NCI-H1092 (cell line): ENCODE measurements around the gene TLCD4.

ENCODE experiments used
- DNase-seq: peaks from one replicate; lab custom pipeline; 2025; lab: John Stamatoyannopoulos, UW

TLCD4 gene

GRCh38 chr1:95095833-95096217, 21.3 kb upstream of the TLCD4 start:
- no peak for DNase-seq

DNA sequence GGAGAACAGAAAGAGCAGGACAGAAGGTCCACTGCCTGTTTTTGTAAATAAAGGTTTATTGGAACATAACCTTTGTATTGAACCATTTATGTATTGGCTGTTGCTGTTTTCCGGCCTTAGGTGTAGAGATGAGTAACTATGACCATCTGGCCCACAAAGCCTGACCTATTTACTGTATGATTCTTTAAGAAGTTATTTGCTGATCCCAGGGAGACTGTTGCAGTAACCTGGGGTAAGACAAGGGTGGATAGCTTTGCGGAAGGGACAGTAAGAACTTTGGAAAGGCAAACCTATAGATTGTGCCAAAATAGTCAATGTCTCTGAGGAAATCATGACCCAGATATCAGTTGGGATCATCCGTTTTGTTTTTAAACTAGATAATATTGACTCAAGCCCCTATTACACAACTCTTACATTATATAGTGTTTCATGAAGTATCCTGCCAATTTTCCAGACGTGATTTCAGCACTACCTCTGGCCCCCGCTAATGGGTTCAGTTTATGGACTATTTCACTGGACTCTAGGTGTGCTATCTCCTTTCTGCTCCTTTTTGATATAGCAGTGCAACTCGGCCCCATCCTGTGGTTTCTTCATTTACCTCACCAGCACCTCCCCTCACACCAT, 20.8 kb upstream of the TLCD4 start:
- no peak for DNase-seq

DNA sequence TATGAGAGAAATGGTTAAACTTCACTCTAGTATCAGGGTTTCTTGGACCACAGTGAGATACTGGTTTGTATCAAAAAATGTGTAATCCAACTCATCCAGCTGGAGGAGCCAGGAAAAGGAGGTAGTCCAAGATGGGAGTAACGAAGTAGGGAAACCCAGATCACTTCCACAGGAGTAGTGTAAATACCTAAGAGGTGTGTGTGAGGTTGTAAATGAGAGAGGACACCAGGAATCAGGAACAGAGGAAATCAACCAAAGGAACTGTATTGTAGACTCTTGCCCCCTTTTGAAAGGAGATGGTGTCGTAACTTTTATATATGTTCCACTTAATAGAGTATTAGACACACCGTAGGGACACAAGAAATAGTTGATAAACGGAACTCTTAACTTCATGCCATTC, 19.7 kb upstream of the TLCD4 start:
- no peak for DNase-seq

- no peak for DNase-seq
Observed at GRCh38 chr1:95098196-95098595, 19.0 kb upstream of the TLCD4 start.

GRCh38 chr1:95108792-95109191, 8.4 kb upstream of the TLCD4 start:
- no peak for DNase-seq

DNA sequence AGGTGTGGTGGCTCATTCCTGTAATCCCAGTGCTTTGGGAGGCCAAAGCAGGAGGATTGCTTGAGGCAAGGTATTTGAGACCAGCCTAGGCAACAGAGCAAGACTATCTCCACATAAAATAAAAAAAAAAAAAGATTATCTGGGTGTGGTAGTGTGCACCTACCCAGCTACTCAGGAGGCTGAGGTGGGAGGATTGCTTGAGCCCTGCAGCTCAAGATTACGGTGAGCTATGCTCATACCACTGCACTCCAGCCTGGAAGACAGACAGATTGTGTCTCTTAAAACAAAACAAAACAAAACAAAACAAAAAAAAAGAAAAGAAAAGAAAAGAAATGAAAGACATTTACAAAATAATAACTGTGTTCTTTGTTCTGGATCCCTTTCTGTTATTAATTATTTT, 6.1 kb upstream of the TLCD4 start:
- DNase-seq = no peak

- no peak for DNase-seq
Observed at GRCh38 chr1:95113684-95114083, 3.5 kb upstream of the TLCD4 start.

DNA sequence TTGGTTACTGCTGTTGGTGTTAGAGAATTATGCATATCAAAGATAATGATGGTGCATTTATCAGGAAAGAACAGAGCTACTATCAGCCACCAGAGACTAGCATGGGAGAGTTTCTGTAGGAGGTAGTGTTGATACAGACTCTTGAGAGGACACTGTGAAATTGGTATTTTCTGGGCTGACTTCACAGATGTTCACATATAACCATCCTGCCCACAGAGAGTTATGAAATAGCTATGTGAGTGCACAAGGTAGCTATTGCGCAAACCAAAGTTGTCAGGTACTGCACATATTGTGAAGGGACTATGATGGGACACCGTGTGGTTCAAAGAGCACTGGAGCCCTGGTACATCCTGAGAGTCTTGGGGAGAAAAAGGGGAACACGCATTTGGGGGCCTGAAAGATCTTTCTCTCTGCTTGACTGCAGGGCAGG, 1.4 kb upstream of the TLCD4 start:
- no peak for DNase-seq

DNA sequence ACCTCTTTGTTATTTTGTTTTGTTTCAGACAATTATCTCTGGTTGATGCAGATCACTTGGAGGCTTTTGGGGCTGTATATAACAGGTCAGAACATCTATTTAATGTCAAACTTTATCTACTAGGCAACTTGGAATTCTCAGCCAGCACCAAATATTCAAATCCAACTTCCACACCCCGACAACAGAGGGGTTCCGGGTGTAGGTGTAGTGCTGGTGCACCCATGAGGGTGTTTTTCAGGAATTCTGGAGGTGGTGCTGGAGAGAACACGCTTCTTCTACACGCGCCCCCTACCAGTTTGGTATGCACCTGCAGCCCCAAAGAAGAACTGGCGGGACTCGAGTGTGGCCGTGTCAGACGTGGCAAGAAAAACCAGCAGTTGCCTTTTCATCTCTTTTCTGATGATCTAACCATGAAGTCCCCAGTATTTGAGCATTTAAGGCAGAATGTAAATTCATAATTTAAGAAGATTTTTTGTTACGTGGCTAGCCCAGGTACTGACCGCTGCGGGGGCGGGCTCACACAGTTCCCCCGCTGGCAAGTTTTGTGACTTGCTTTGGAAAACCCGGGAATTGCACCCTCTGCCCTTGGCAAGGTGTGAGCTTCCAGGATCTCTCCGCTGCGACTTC, 462 bp upstream of the TLCD4 start:
- DNase-seq = peak; percentile 61

GRCh38 chr1:95118067-95118499, 928 bp downstream of the TLCD4 start:
- no peak for DNase-seq

DNA sequence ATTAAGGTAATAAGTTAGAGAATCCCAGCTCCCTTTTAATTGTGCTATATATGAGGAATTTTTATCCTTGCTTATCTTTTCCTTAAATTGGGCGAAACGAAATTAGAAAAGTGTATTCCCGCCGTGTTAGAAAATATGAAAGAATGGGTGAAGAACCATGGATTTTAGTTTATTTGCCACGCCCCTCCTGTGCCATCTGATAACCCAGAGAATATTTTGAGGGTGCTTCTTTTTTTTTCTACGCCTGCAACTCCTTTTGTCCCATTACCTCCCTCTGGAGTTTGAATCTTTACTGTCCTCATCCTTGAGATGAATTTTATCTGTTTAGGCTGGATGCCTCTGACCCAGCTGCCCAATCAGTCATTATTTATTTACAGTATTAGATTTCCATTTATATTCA, 1.6 kb downstream of the TLCD4 start:
- no peak for DNase-seq

- DNase-seq = no peak
Observed at GRCh38 chr1:95119273-95119672, 2.1 kb downstream of the TLCD4 start.

DNA sequence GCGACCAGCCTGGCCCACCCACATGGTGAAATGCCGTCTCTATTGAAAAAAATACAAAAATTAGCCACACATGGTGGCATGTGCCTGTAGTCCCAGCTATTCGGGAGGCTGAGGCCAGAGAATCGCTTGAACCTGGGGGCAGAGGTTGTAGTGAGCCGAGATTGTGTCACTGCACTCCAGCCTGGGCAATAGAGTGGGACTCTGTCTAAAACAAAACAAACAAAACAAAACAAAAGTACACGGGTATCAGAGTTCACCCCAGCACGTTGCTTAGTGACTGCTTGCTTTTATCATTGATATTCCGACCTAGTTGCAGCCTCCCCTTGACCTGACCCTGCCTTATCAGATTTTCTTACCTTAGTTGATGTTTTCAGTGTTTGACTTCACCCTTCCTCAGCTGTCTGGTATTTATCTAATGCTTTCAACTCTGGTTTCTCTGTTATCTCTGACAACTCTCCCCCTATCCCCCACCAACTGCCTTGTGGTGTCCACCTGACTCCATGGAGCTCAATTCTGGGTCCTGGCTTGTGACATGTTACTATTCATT, 5.1 kb downstream of the TLCD4 start:
- no peak for DNase-seq

DNA sequence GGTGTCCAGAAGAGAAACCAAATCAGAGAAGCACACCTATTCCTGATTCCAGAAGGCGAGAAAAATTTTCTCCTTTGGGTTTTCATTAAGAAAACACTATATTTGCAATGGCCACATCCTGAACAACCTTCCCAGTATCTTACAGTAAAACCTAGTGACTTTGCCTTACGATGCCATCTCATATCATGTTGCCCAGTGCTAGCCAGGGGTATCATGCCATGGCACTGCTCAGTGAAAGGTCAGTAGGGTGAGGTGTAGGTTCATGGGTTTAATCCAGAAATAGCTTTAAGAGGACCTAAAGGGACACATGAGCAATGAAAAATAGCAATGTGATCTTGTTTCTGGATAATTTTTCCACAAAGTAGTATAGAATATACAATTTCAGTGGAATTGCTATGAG, 7.2 kb downstream of the TLCD4 start:
- DNase-seq = no peak

DNA sequence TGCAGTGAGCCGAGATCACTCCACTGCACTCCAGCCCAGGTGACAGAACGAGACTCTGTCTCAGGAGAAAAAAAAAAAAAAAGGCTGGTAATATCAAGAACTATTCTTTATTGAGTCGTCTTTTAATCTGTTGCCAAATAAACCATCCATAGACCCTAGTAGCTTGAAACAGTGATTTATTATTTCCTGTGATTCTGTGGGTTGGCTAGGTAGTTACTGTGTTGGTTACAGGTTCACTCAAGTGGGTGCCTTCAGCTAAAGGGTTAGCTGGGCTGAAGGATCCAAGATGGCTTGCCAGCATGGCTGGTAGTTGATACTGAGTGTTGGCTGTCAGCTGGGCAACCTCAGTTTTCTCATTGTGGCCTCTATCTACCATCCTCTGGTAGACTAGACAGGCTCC, 9.2 kb downstream of the TLCD4 start:
- DNase-seq = no peak

DNA sequence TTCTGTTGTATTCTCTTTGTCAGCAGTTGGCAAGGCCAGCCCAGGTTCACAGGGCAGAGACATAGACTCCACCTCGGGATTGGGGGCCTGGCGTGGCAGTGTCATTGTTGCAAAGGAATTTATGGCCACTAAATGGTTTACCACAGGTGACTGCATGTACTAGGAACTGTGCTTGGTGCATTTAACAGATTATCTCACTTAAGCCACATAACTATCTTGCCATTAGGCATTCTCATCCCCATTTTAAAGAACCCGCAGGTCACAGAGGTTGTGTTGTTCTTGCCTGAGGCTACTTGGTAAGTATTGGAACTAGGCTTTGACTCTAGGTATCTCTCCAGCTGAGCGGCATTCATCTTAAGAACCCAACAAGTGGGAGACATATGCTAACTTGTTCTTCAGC, 9.7 kb downstream of the TLCD4 start:
- DNase-seq = no peak

GRCh38 chr1:95127380-95127779, 10.2 kb downstream of the TLCD4 start:
- no peak for DNase-seq

DNA sequence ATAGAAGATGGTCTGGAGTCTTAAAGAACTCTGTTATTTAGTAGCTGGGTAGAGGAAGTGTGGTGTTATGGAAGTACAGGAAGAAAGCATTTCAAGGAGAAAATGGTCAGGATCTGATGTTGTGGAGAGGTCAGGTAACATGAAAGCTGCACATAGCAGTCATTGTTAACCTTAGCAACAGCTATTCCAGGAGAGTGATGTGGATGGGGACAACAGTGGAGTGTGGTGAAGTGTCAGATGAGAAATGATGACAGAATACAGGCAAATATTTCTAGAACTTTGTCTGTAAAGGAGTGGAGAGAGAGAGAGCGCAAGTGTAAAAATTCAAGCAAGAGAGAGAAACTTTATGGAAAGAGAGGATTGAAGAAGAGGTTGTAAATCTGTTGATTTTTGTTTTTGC, 15.6 kb downstream of the TLCD4 start:
- DNase-seq = no peak

DNA sequence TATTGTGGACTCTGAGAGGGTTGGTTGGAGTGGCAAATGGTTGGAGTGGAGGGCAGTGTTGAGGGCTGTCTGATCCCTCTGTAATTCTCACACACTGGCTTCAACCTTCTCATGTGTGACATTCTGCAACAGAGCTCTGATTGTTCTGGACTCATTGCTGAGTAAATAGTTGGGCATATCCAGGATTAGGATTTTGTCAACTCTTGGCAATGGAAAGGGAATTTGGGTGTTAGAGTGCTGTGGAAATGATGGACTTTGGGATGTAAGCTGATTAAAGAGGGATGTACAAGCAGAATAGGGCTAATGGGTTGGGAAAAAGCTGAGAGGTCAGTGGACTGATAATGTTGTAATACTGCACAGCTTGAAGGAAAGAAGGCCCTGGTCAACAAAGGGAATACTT, 16.5 kb downstream of the TLCD4 start:
- no peak for DNase-seq

- no peak for DNase-seq
Observed at GRCh38 chr1:95138223-95138622, 21.1 kb downstream of the TLCD4 start.

DNA sequence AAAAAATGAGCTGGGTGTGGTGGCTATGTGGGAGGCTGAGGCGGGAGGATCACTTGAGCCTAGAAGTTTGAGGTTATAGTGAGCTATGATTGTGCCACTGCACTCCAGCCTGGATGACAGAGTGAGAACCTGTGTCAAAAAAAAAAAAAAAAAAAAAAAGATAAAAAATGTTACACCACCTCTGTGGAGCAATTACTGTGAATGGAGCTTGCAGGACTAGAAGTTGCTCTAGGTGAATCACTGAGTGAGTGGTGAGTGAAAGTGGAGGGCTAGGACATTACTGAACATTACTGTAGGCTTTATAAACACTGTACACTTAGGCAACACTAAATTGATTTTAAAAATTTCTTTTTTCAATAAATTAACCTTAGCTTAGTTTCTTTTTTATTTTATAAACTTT, 21.9 kb downstream of the TLCD4 start:
- no peak for DNase-seq

GRCh38 chr1:95140791-95141190, 23.6 kb downstream of the TLCD4 start:
- no peak for DNase-seq

DNA sequence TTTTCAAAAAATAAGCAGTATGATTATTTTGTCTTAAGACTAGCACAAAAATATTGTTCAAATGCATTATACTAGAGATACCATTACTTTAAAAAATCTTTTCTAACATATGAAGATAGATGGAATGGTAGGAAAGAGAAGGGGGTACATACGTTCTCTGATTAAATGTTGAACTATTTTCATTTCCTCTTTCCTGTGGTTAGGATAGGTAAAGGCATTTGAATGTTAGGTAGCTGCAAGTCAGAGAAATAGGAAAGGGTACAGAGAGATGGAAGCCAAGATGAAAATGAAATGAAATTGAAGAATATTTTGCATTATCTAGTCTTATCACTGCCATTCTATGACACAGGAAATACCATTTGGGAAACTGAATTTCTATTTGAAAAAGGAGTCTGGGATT, 28.3 kb downstream of the TLCD4 start:
- DNase-seq = no peak

- no peak for DNase-seq
Observed at GRCh38 chr1:95146637-95147036, 29.5 kb downstream of the TLCD4 start.
